CD1c-positive myeloid dendritic cell (primary cell): ENCODE data around the gene ZBTB32.
A peak's percentile ranks its signal among the peaks of the same experiment; 100 is the strongest.
"Not testable (repeated sequence)": the region's sequence is repeated elsewhere in the genome, so short reads cannot be mapped to it uniquely, and the experiment has no call there.

Experiments
- DNase-seq: peaks from one replicate; pipeline ENCODE4 v3.0.0-alpha.2; 2016; ENCODE audit errors: extremely low spot score

Gene ZBTB32, protein sequence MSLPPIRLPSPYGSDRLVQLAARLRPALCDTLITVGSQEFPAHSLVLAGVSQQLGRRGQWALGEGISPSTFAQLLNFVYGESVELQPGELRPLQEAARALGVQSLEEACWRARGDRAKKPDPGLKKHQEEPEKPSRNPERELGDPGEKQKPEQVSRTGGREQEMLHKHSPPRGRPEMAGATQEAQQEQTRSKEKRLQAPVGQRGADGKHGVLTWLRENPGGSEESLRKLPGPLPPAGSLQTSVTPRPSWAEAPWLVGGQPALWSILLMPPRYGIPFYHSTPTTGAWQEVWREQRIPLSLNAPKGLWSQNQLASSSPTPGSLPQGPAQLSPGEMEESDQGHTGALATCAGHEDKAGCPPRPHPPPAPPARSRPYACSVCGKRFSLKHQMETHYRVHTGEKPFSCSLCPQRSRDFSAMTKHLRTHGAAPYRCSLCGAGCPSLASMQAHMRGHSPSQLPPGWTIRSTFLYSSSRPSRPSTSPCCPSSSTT

DNA sequence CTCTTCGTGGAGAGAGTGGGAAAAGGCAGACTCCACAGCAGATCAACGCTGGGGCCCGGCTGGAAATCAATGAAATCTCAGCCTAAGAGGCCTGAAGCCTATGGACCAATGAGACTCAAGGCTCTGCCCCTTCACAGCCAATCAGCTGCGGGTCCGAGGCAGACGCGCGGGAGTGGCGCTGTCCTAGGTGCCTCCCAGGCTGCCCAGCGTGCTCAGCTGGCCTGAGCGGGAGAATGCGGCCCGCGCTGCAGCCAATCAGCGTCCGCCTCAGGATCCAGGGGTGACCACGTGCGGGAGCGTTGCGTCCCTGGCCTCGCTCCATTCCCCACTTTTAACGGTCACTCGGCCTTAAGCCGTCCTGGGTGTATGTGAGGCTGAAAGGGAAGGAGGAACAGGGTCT lies at the start of gene ZBTB32:
Gene ZBTB32, plus strand, starts transcription at position 341 of the 400 bp plus-strand sequence. CDS start 10,069 bp downstream, outside the sequence.
- DNase-seq = peak; percentile 50

DNA sequence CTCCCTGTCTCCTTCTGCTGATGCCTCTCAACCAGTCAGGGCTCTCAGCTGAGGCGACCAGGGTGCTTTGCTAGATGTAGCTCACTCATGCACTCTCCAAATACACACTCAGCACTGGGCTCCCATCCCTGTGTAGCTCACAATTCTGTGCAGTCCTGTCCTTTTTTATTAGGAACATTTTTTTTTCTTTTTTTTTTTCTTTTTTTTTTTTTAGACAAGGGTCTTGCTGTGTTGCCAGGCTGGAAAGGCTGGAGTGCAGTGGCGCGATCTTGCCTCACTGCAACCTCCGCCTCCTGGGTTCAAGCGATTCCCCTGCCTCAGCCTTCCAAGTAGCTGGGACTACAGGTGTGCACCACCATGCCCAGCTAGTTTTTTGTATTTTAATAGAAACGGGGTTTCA lies 49.5 kb upstream of the ZBTB32 start:
- not testable (repeated sequence) for DNase-seq

DNA sequence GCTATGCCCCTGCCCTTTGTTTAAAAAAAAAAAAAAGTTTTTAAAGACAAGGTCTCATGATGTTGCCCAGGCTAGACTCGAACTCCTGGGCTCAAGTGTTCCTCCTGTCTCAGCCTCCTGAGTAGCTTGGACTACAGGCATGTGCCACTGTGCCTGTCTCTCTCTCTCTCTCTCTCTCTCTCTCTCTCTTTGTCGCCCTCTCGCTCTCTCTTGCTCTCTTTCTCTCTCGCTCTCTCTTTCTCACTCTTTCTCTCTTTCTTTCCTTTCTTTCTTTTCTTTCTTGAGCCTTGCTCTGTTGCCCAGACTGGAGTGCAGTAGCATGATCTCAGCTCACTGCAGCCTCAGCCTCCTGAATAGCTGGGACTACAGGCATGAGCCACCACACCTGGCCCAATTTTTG lies 48.8 kb upstream of the ZBTB32 start:
- no peak for DNase-seq

DNA sequence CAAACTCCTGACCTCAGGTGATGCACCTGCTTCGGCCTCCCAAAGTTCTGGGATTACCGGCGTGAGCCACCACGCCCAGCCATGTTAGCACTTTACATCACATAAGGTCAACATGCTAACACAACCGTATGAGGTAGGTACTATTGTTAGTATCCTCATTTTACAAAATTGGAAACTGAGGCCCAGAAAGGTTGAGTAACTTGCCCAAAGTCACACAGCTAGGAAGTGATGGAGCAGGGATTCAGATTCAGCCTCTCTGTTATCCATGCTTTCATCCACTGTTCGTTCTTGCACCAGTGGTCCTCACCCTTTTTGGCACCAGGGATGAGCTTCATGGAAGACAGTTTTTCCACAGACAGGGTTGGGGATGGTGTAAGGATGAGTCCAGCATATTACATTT lies 47.7 kb upstream of the ZBTB32 start:
- no peak for DNase-seq

DNA sequence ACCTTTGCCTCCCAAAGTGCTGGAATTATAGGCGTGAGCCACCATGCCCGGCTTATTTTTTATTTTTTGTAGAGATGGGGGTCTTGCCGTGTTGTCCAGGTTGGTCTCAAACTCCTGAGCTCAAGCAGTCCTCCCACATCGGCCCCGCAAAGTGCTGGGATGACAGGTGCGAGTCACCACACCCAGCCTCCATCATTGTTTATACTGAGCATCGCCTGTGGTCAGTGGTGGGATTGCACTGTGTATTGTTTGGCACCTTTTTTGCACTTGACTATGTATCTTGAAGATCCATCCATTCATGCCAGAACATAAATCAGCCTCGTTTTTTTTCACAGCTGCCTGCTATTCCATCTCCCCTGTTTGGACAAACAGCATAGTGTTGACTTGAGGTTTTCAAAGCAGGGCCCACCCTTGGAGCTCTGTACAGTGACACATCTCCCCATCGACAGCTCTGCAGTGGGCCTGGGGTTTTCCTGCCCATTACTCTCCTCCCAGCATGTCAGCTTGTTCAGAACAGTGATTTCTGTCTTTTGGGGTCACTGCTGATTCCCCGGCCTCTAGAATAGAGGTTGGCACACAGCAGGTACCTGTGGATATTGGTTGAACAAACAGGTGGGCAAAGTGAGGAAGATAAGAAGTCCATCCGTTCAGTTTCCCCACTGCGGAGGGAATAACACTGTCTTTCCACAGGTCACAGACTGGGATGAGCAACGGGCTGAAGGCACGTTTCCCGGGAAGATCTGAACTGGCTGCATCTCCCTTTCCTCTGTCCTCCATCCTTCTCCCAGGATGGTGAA lies 46.3 kb upstream of the ZBTB32 start:
- DNase-seq = no peak

DNA sequence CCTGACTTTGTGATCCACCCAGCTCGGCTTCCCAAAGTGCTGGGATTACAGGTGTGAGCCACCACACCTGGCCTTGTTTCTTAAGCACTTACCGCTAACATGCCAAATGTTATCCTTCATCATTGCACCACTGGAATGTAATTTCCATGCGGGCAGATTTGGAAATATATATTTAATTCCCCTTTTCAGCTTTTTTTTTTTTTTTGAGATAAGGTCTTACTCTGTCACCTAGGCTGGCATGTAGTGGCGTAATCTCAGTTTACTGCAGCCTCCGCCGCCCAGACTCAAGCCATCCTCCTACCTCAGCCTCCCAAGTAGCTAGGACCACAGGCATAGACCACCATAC lies 42.4 kb upstream of the ZBTB32 start:
- DNase-seq = no peak

DNA sequence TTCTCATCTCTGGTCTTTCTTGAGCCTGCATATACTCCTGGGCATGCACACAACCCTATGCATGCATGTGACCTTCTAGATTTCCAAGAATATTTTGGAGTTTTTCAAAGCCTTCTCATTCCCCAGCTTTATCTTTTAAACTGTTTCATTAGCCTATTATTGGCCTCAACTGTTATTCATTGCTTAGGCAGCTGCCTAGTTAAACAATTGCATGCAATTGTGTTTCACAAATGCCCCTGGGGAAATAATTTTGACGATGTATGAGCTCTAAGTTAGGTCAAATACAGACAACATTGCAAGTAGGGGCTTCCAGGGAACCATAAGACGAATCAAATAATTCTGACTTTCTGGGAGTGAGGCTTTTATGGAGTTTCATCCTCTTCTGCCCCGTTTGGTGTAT lies 40.4 kb upstream of the ZBTB32 start:
- no peak for DNase-seq

DNA sequence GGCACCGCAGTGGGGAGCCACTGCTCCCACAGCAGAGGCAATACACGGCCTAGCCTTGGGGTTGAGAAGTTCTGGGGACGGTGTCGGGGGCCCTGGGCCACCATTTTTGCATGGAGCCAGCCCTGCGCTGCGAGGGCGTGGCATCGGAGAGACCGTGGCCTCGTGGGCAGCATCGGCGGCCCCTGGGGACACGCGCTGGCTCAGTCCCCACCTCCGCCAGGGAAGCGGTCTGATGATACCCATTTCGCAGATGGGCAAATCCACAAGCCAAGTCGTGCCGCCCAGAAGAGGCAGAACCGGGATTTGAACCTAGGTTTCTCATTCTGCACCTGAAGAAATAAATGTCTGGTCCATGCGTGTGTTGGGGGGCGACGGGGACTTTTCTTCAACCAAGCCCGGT lies 39.2 kb upstream of the ZBTB32 start:
- no peak for DNase-seq

DNA sequence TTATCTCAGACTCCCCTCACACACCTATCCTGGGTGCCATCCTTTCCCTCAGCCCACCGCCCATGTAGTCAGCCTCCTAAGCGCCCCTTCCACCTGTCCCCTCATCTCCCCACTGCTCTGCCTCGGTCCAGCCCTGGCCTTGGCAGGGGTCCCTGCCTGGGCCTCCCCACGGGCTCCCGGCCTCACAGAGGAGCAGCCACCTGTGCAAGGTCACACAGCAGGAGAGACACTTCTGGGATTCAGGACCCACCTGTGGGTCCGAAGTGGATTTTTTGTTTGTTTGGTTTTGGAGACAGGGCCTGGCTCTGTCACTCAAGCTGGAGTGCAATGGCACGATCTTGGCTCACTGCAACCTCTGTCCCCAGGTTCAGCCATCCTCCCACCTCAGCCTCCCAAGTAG lies 38.8 kb upstream of the ZBTB32 start:
- no peak for DNase-seq

DNA sequence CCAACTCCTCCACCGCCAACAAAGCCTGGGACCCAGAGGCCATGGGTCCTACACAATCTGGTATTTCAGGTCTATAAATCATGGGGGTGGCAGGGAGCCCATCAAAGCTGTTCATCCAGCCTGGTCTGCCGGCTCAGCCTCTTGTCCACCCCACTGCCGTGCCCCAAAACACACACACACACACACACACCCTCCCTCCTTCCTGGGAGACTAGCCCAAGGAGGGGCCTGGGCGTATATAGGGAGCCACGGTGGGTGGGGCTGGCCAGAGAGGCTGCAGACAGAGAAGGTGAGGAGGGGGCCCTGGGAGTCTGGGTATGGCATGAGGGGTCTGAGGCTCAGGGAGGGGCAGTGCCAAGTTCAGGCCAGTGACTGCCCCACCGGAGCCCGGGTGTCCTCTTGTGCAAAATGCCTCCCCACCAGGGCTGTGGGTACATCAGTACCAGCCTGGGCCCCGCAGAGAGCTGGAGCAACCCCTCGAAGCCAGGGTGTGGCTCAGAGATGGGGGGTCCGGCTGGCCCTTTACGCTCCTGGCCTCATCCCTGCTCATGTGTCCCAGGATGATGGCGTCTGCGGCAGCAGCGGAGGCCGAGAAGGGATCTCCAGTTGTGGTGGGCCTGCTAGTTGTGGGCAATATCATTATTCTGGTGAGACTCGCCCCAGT lies 38.0 kb upstream of the ZBTB32 start, which contains the start of gene UPK1A:
Gene UPK1A, plus strand, starts transcription at position 267 of the 663 bp plus-strand sequence. Its CDS starts 296 bp downstream, at position 563.
- DNase-seq = no peak

DNA sequence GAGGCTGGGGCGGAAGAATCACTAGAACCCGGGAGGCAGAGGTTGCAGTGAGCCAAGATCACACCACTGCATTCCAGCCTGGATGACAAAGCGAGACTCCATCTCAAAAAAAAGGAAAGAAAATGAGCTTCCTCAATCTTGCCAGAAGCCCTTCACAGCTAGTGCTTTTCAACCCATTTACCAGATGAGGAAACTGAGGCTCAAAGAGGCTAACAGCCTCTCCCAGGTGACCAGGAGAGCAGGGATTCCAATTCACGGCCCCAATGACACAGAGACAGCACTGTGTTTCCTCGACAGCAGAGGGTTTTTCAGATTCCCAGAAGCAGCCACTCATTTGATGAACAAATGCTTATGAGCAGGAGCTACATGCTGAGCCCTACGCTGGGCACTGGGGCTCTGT lies 34.8 kb upstream of the ZBTB32 start:
- no peak for DNase-seq

DNA sequence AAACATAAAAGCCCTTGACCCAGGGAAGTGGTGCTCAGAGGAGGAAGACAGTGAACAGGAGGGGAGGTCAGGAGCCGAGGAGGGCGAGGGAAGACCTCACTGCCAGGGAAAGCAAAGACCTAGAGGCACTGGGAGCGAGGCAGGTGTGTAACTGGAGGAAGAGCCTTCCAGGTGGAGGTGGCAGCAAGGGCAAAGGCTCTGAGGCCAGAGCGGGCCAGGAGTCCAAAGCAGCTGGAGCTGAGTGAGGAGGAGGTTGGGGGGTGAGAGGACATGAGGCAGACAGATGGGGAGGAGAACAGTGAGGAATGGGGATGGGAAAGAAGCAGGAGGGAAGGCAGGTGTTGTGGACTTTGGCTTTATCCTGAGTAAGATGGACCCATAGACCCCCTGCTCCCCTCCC lies 34.4 kb upstream of the ZBTB32 start:
- no peak for DNase-seq

DNA sequence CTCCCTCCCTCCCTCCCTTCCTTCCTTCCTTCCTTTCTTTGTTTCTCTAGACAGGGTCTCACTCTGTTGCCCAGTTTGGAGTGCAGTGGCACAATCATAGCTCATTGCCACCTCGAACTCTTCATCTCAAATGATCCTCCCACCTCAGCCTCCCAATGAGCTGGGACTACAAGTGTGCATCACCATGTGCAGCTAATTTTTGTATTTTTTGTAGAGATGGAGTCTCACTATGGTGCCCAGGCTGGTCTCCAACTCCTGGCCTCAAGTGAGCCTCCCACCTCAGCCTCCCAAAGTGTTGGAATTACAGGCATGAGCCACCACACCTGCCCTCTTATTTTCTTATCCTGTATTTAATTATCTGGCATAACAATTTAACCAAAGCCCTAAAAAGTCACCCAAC lies 33.7 kb upstream of the ZBTB32 start:
- DNase-seq = no peak

DNA sequence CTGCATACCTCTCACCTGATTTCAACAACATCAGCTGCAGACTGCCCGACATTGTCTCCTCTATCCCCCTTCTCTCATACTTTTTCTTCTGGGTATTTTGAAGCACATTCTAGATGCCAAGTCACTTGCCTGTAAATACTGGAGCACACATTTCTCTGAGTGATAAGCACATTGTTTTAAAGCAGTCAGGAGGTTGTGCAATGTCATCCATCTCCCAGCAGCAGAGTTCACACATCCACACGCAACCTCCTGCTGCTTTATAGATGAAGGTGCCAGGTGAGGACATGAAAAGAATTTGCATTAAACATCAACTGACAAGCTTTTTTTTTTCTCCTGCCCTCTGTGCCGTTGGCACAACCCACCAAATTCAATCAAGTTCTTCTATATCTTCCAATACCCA lies 32.5 kb upstream of the ZBTB32 start:
- DNase-seq = no peak

DNA sequence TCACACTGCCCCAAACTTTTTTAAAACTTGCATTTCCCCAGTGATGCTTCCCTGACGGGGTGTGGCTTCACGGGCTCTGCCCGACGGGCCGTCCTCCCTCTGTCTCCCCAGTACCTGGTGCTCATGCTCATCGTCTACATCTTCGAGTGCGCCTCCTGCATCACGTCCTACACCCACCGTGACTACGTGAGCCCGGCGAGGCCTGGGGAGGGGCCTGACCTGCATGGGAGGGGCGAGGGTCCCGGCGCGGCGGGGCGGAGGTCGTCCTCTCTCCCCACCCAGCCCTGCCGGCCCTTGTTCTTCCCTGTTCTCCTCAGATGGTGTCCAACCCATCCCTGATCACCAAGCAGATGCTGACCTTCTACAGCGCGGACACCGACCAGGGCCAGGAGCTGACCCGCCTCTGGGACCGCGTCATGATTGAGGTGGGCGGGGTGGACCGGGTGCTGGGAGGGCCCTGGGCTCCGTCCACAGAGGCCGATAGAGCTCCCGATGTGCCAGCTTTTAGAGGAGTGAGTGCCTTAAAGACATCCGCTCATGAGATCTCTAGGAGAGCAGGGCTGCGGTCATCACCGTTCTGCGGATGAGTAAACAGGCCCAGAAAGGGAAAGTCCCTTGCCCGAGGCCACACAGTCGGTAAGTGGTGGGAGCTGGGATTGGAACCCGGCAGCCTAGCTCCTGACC lies 31.1 kb upstream of the ZBTB32 start:
- DNase-seq = peak; percentile 48

DNA sequence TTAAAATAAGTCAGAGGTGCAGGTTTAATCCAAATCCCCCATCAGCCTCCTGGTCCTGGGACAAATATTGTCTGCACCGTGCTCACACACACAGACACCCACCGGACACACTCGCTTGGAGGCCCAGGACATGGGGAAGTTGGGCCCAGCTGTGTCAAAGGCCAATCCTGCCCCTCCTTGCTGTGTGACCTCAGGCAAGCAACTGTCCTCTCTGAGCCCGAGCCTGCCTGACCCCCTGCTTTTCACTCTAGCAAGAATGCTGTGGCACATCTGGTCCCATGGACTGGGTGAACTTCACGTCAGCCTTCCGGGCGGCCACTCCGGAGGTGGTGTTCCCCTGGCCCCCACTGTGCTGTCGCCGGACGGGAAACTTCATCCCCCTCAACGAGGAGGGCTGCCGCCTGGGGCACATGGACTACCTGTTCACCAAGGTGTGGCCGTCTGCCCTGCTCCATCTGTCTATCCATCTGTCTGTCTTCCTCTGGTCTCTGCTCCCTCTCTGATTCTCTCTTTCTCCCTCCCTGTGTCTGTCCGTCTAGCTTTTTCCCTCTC lies 28.7 kb upstream of the ZBTB32 start:
- DNase-seq = no peak

DNA sequence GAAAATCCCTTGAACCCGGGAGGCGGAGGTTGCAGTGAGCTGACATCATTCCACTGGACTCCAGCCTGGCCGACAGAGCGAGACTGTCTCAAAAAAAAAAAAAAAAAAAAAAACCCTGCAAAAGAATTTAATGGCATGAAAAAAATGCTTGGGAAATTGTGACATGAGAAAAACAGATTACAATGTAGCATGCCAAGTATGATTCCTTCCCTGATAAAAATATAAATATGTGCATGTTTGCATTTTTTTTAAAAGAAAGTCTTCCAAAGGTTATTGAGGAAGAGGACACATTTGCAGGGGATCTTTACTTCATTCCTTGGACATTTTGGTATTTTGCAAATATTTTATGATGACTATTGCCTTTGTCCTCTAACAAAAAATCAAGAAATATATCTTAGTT lies 14.5 kb upstream of the ZBTB32 start:
- DNase-seq = no peak

DNA sequence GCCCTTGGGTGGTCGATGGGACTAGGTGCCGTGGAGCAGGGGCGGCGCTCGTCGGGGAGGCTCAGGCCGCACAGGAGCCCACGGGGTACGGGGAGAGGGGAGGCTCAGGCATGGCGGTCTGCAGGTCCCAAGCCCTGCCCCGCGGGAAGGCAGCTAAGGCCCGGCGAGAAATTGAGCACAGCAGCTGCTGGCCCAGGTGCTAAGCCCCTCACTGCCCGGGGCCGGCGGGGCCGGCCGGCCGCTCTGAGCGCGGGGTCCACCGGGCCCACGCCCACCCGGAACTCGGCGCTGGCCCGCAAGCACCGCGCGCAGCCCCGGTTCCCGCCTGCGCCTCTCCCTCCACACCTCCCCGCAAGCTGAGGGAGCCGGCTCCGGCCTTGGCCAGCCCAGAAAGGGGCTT lies 13.3 kb upstream of the ZBTB32 start:
- DNase-seq = not testable (repeated sequence)

DNA sequence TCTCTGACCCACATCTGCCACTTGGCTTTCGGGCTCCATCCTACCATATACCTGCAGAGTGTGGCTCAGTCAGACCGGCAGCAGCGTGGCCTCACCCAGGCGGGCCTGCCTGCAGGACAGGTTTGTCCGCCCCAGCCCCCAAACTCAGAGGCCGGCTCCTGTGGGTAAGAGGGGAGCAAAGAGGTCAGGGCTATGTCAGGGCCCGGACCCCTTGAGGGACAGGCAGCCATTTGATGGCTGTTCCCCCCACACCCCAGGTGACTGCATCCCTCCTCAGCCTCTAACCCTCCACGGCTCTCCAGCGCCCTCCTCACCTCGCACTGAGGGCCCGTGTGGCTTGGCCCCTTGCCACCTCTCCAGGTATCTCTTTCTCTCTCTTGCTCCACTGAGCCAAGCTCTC lies 12.3 kb upstream of the ZBTB32 start:
- no peak for DNase-seq

DNA sequence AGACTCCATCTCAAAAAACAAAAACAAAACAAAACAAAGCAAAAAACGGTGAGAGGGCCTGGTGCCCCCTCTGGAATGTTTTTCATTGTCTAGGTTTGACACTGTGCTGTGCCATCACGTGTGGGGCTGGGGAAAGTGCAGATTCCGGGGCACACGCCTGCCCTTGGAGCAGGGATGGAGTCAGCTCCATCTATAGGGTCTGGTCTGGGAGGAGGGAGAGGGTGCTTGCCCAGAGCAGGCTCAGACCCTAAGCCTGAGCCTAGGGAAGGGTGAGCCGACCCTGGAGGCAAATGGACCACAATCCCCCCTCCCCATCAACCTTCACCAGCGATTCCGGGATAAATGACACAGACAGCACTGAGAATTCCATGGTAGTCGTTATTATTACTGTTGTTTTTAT lies 10.9 kb upstream of the ZBTB32 start:
- DNase-seq = no peak

DNA sequence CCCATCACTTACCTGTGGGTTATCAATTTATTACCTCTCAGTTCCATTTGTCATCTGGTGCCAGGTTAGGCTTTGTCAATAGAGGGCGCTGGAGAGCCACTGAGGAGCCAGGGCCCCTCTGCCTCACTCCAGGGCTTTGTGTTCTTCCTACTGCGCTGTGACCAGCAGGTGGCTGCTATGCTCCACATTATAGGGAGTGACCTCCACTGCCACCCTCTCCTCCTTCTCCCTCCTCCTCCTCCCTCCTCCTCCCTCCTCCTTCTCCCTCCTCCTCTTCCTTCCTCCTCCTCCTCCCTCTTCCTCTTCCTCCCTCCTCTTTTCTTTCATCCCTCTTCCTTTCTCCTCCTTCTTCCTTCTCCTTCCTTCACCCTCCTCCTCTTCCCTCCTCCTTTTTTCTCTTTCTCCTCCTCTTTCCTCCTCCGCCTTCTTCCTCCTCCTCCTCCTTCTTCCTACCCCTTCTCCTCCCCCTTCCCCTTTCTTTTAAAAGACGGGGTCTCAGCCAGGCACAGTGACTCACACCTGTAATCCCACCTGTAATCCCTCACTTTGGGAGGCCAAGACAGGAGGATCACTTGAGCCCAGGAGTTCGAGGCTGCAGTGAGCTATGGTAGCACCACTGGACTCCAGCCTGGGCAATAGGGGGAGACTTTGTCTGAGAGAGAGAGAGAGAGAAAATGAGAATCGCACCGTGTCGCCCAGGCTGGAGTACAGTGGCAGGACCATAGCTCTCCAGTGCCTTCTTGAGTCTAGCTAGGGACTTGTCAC lies 10.3 kb upstream of the ZBTB32 start:
- peak; percentile 93 for DNase-seq
